BE2C (cell line): ENCODE measurements around the gene HHIPL1.

Source experiments
- DNase-seq: peaks from one replicate; pipeline ENCODE4 v3.0.0-alpha.2; 2020
- H3K27me3 ChIP-seq: fragments of 250-450 bp; sonication (Bioruptor Pico); 2 replicates; pipeline ENCODE4 v1.5.1; 2020; ENCODE audit warnings: mild to moderate bottlenecking
- H3K36me3 ChIP-seq: fragments of 250-450 bp; sonication (Bioruptor Pico); 2 replicates; pipeline ENCODE4 v1.5.1; 2020; ENCODE audit warnings: mild to moderate bottlenecking
- H3K4me1 ChIP-seq: fragments of 250-450 bp; sonication (Bioruptor Pico); 2 replicates; pipeline ENCODE4 v1.5.1; 2020
- H3K4me3 ChIP-seq: 2 replicates; pipeline ENCODE4 v1.5.1; 2011; ENCODE audit warnings: low read depth, low read length
- H3K9me3 ChIP-seq: fragments of 250-450 bp; sonication (Bioruptor Pico); 2 replicates; pipeline ENCODE4 v1.5.1; 2020
- TF ChIP-seq, protein P1 (sequence below): IDR thresholded peaks from 2 replicates; pipeline ENCODE4 v1.5.1; 2012; ENCODE audit warnings: mild to moderate bottlenecking, low read depth, low read length

Gene HHIPL1

DNA sequence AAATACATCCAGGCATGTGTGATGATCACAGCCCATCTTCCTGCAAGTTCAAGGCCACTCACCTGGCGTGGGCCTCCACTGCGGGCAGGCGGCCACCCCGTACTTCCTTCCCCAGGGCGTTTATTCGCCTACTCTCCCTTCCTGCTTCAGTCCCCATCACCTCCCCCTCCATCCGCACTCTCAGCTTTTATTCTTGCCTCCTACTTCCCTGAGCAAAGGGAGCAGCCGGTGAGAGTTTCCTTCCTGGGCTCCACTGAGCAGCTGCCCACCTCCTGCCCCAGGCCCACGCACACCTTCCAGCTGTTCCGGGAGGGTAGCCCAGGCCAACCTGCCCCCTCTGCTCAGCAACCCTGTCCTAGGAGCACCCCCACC is 43.3 kb downstream of the HHIPL1 start:
- no peak overlapping the region for H3K4me3 ChIP-seq
- DNase-seq: no peak

DNA sequence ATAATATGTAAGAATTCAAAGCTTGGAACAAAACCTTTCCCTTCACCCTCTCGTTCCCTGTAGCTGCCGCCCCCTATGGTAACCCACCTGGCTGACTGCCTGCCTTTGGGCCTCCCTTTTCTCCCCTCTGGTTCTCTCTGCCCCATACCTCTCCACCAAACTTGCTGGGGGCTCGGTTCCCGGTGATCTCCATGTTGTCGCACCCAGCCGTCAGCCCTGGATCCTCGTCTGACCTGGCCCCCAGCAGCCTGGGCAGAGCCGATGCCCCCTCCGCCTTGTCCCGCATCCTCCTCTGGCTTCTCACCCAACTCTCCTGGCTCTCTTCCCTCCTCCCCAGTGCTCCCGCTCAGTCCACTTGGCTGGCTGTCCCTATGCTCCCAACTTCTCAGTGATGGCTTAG is 43.7 kb downstream of the HHIPL1 start:
- Histone ChIP-seq H3K9me3 (no peaks in the 10 kb centered on the region), H3K27me3 (peaks cover 36% of the 10 kb centered on the region), H3K36me3 (no peaks in the 10 kb centered on the region), H3K4me1 (no peaks in the 10 kb centered on the region), H3K4me3 (no peak overlapping the region)
- DNase-seq: no peak
- TF ChIP-seq, protein P1, sequence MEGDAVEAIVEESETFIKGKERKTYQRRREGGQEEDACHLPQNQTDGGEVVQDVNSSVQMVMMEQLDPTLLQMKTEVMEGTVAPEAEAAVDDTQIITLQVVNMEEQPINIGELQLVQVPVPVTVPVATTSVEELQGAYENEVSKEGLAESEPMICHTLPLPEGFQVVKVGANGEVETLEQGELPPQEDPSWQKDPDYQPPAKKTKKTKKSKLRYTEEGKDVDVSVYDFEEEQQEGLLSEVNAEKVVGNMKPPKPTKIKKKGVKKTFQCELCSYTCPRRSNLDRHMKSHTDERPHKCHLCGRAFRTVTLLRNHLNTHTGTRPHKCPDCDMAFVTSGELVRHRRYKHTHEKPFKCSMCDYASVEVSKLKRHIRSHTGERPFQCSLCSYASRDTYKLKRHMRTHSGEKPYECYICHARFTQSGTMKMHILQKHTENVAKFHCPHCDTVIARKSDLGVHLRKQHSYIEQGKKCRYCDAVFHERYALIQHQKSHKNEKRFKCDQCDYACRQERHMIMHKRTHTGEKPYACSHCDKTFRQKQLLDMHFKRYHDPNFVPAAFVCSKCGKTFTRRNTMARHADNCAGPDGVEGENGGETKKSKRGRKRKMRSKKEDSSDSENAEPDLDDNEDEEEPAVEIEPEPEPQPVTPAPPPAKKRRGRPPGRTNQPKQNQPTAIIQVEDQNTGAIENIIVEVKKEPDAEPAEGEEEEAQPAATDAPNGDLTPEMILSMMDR: no peak

More for the DNA sequence above, 43.3 kb downstream of the HHIPL1 start:
- no peaks in the 10 kb centered on the region for H3K9me3 ChIP-seq
- TF ChIP-seq, protein P1: no peak
- no peaks in the 10 kb centered on the region for H3K4me1 ChIP-seq
- peaks cover 36% of the 10 kb centered on the region for H3K27me3 ChIP-seq
- H3K36me3 ChIP-seq: no peaks in the 10 kb centered on the region

- no peak for DNase-seq
- TF ChIP-seq, protein P1: no peak
- no peaks in the 10 kb centered on the region for H3K36me3 ChIP-seq
- H3K4me3 ChIP-seq: no peak overlapping the region
- H3K9me3 ChIP-seq: no peaks in the 10 kb centered on the region
- no peaks in the 10 kb centered on the region for H3K4me1 ChIP-seq
- peaks cover 36% of the 10 kb centered on the region for H3K27me3 ChIP-seq
These were observed 44.6 kb downstream of the HHIPL1 start for GRCh38 chr14:99689266-99690236.

- Histone ChIP-seq H3K9me3 (no peaks in the 10 kb centered on the region), H3K4me3 (no peak overlapping the region), H3K36me3 (no peaks in the 10 kb centered on the region), H3K4me1 (no peaks in the 10 kb centered on the region), H3K27me3 (peaks cover 37% of the 10 kb centered on the region)
- TF ChIP-seq, protein P1: no peak
- DNase-seq: no peak
These were observed 45.7 kb downstream of the HHIPL1 start for GRCh38 chr14:99690636-99691035.

DNA sequence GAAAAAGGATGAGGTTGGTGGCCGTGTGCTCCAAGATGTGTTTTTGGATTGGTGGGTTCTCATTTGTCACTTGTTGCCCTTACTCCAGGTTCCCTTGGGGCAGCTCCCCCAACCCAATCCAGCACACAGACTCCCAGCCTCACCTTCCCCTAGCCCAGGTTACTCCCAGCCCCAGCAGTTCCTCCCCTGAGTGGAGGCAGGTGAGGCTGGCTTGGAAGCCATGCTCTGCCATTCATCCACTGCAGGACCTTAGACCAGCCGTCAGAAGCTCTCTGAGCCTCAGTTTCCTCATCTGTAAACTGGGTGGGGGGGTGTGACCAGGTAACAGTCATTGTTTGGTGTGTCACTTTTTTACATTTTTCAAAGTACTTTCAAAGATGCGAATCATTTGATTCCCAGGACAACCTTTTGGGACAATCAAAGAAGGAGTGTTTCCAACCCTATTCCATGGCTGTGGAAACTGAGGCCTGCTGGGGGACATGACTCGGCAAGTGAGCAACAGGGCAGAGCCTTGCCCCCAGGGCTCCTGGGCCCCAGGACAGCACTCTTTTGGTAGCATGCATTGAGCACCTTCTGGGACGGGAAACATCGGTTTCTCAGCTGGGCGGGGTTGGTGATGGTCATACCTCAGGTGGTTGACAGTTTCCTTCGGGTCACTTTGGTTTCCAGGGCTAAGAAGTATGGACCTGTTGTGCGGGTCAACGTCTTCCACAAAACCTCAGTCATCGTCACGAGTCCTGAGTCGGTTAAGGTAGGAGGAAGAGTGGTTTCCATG is 46.4 kb downstream of the HHIPL1 start:
- H3K9me3 ChIP-seq: no peaks in the 10 kb centered on the region
- H3K27me3 ChIP-seq: peaks cover 37% of the 10 kb centered on the region
- H3K36me3 ChIP-seq: no peaks in the 10 kb centered on the region
- DNase-seq: no peak
- no peaks in the 10 kb centered on the region for H3K4me1 ChIP-seq
- TF ChIP-seq, protein P1: no peak
- no peak overlapping the region for H3K4me3 ChIP-seq

DNA sequence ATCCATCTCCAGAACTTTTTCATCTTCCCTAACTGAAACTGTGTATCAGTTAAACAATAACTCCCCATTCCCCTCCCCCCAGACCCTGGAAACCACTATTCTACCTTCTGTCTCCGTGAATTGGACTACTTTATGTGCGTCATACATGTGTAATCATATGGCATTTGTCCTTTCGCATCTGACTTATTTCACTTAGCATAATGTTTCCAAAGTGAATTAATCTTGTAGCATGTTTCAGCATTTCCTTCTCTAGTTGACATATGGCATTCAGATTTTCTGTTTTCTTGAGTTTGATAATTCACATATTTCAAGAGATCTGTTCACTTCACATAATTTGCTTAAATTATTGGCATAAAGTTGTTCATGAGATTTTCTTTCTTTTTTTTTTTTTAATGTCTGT is 49.0 kb downstream of the HHIPL1 start:
- DNase-seq: no peak
- Histone ChIP-seq H3K4me1 (no peaks in the 10 kb centered on the region), H3K4me3 (no peak overlapping the region), H3K27me3 (peaks cover 26% of the 10 kb centered on the region), H3K36me3 (no peaks in the 10 kb centered on the region), H3K9me3 (no peaks in the 10 kb centered on the region; the same call in 1 of the 2 replicates)
- TF ChIP-seq, protein P1: no peak
